GM19240 (cell line): ENCODE measurements around the gene FCER1A.
"Not testable (repeated sequence)": the region's sequence is repeated elsewhere in the genome, so short reads cannot be mapped to it uniquely, and the experiment has no call there.

ENCODE experiments used
- DNase-seq: peaks from one replicate; pipeline ENCODE4 v3.0.0; 2011; ENCODE audit warnings: low spot score; ENCODE audit not compliant: insufficient read length

Gene FCER1A

DNA sequence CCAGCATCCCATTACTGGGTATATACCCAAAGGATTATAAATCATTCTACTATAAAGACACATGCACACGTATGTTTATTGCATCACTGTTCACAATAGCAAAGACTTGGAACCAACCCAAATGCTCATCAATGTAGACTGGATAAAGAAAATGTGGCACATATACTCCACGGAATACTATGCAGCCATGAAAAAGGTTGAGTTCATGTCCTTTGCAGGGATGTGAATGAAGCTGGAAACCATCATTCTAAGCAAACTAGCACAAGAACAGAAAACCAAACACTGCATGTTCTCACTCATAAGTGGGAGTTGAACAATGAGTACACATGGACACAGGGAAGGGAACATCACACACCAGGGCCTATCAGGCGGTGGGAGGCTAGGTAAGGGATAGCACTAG lies 47.2 kb downstream of the FCER1A start:
- not testable (repeated sequence) for DNase-seq

GRCh38 chr1:159352436-159352835 lies 50.3 kb downstream of the FCER1A start:
- no peak for DNase-seq
